Astrocyte of the hippocampus (primary cell): ENCODE data around the gene LINGO4.

Source experiments
- DNase-seq: peaks from one replicate; pipeline ENCODE4 v3.0.0; 2011; ENCODE audit warnings: low read depth, low spot score

Gene LINGO4

DNA sequence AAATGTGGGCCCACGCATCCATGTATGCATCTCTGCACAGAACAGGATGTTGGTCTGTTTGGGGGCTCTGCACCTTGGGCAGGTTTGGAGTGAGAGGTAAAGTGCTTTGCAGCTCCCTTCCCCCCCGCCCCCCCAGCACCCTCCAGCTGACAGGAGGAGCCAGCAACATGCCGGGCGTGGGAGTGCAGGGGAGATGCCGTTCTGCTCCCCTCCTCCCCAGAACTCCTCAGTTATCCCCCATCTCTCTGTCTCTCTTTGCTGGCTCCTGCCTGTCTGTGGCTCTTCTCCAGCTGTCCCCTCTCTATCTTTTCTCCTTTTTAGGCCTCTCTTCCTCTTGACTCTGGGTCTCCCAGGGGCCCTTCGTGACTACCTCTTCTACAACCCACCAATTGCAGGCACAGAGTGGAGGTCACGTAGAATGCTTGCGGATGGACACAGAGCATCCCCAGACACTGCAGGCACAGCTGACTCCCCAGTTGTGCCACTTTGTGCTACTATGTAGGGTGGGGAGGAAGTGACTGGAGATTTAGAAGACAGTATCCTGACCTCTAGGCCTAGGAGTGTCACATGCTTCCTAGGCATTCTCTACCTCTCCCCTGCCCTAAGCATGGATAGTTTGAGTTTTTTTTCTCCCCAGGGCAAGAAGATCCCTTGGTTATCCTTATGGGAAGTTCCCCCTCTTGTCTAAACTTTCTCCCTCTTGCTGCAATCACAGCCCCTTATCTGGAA lies 28.1 kb upstream of the LINGO4 start:
- no peak for DNase-seq

- DNase-seq: peak; percentile 64
Measured at GRCh38 chr1:151832318-151832980, 27.2 kb upstream of the LINGO4 start.

- DNase-seq: no peak
Measured at GRCh38 chr1:151831605-151832004, 26.4 kb upstream of the LINGO4 start, which contains the start of gene RORC. Gene RORC (minus strand): TSS chr1:151831802. CDS start chr1:151831764, 38 bp downstream.

- no peak for DNase-seq
Measured at GRCh38 chr1:151831256-151831591, 26.0 kb upstream of the LINGO4 start.

DNA sequence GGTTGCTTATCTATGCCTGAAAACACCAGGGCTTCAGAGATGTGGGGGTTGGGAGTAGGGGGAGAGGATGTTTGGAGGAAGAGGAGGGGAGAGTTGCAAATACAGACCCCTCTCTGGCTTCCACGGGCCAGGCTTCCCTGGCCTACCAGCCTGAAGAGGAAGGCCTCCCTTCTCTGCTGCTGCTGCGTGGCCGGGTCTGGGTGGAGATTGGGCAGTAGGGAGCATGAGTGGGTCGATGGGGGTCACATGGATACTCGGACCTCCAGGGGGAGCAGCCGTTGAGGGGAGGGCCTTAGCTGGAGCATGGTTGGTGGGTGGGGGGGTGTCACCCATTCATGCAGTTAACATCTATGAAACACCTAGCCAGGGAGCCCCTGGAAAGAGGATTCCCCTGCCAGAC lies 24.8 kb upstream of the LINGO4 start:
- DNase-seq: no peak

DNA sequence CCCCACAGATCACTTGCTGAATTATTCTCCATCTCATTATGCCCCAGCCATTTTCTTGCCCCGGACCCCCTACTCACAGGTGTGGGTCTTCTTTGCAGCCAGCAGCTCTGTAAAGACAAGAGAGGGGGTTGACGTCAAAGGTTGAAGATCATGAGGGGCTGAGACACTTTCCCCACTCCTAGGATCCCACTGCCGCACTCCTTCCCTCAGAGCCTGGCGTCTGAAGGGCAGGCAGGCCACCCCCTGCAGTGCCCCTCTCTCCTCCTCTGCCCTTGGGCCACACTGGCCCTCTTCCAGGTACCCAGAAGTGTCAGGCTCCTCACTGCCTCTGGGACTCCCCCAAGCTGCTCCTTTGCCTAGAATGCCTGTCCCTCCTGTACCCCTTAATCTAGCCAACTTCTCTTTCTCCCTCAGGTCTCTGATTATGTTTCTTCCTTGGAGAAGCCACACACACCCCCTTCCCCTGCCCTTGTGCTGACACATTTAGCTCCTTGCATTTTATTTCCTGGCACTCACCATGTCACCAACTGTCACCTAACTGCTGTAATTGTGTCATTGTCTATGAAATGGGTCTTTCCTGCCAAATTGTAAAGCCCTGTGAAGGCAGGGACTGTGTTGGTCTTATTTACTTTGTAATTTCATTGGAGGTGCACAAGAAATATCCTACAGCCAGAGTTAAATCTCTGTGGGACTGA lies 24.3 kb upstream of the LINGO4 start:
- no peak for DNase-seq

DNA sequence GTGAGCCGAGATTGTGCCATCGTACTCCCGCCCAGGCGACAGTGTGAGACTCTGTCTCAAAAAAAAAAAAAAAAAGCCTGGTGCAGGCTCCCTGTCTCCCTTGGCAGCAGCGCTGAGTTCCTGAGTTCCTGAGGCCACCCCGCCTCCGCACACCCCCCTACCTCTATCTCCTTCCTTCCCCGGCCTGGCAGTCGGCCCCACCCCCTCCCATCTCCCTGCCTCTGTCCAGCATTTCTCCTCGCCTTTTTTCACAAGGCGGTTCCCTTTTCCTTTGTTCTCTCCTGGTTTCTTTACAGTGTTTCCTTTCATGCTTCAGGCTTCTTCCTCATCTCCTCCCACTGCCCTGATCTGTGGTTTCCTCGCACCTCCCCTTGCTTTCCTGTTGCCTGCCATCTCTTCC lies 23.7 kb upstream of the LINGO4 start:
- peak; percentile 75 for DNase-seq

DNA sequence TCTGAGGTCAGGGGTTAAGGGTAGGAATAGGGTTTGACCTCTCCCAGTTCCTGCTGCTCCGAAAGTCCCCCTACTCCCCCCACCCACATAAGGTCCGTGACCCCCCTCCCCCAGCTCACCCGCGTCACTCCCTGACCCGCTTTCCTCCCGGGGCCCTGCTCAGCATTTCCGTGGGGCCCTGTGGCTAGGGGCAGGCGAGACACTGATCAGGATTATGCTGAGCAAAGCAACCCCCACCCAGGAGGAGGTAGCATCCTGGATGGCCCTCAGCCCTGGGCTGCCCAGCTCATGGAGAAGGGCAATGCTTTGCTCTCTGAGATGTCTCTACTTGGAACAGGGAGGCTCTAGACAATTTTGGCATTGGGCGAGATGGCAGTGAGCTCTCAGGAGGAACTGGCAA lies 22.6 kb upstream of the LINGO4 start:
- no peak for DNase-seq

GRCh38 chr1:151825751-151826660 lies 20.8 kb upstream of the LINGO4 start:
- DNase-seq: no peak

DNA sequence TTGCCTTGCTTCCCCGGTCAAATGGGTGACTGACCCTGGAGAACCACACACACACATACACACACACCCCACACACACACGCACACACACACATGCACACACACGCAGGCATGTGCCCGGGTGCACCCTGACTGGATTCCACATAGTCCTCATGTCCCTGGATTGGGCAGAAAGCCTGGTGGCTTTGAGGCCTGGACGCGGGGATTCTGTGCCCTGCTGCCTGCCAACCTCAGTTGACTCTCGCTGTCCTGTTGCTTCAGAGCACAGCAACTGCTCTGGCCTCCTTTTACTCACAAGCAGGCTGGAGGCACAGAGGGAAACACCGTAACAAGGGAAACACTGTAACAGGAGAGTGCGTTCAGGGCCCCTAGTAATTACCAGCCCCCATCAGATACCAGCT lies 20.0 kb upstream of the LINGO4 start:
- DNase-seq: no peak

GRCh38 chr1:151823175-151823574 lies 18.0 kb upstream of the LINGO4 start:
- DNase-seq: no peak

GRCh38 chr1:151822404-151822803 lies 17.2 kb upstream of the LINGO4 start:
- no peak for DNase-seq

DNA sequence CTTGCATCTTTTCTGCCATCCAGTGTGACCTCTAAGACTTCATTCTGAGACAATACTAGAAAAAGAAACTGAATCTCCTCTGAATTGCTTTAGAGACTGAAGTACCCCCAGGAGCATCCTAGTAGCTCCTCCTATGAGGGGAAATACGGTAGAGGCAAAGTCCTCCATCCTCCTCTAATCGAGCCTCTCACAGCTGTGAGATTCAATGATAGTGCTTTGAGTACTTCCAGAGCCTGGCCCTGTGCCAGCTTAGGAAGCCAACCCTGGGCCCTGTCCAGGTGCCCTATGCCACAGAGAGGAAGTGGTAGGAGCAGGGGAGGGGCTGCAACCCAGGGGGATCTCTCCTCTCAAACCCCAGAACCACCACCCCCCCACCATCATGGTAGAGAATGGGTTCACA lies 15.7 kb upstream of the LINGO4 start:
- DNase-seq: no peak

DNA sequence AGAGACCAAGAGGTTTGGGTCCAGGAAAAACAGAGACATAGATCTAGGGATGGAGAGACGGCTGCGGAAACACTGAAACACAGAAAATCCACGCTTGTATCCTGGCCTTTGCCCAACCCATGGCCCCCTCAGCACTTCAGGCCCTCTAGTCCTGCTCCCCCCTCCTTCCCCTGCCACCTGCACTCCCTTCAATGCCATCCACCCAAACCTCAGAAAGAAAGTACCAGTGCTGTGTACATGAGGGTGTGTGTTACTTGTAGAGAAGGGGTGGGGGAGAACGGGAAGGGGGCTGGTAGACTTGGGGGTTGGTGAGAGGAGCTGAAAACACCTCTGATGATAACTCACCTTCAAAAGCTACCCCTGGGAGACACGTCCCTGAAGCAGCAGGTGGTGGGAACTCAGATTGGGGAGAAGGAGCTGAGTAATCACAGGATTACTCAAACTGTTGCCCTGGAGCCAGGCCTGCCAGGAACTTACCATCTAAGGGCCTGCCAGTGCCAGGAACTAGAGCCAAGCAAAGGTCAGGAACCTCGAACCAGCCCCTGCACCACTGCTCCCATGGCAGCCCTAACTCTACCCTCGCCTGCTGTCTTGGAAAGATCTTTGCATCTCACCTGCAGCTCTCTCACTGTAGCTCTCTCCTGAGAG lies 14.9 kb upstream of the LINGO4 start:
- no peak for DNase-seq

DNA sequence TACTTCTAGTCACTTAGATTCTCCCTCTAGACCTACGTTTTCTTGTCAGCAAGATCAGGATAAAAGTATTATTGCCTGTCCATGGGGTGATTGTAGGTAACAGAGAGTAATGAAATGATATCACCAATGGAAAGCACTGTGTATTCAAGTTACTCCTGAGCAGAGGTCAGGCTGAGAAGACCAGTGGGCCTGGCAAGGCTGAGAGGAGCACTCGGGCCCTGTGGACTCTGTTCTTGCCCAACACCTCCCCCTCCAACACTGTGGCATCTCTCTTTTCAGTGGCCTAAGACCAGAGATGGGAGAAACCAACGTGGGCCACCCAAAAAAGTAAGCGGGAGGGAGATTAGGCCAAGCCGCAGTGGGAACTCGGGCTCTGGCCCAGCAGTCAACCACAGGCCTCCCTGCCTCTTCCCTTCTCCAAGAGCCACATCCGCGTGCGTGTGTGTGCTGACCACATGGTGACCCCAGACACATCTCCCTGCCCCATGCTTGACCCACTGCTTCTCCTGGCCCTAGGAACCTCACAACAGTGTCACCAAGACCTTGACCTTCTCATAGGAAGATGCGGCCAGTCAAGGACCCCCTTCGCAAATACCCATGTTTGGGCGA lies 14.1 kb upstream of the LINGO4 start:
- DNase-seq: no peak

GRCh38 chr1:151817353-151817730 lies 12.1 kb upstream of the LINGO4 start:
- DNase-seq: no peak

DNA sequence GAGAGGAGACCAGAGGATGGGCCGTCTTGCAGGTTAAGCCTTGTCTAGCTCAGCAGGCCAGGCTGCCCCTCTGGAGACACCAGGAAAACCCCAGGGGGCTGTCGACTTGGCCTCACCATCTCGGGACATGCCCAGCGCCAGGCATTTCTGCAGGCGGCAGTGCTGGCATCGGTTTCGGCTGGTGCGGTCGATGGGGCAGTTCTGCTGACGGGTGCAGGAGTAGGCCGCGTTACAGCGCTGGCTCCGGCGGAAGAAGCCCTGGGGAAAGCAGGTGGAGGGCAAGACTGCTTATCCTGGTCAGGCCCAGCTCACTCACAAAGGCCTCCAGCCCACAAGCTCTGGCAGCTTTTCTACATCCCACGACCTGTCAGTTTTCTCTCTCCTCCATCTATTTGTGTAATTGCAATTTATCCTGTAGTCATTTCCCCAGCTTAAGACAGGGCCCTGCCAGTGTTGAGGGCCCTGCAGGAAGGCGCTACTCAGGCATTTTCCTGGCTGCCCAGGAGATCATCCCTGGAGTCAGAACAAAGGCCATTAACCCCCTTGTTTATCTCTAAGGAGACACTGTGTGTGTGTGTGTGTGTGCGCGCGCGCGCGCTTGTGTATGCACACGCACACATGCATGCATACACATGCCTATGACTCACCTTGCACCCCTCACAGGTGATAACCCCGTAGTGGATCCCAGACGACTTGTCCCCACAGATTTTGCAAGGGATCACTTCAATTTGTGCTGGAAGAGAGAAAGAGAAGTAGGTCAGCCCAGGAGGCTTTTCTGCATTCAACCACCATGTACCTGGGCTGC lies 11.5 kb upstream of the LINGO4 start:
- no peak for DNase-seq

GRCh38 chr1:151815716-151816327 lies 10.6 kb upstream of the LINGO4 start:
- no peak for DNase-seq

DNA sequence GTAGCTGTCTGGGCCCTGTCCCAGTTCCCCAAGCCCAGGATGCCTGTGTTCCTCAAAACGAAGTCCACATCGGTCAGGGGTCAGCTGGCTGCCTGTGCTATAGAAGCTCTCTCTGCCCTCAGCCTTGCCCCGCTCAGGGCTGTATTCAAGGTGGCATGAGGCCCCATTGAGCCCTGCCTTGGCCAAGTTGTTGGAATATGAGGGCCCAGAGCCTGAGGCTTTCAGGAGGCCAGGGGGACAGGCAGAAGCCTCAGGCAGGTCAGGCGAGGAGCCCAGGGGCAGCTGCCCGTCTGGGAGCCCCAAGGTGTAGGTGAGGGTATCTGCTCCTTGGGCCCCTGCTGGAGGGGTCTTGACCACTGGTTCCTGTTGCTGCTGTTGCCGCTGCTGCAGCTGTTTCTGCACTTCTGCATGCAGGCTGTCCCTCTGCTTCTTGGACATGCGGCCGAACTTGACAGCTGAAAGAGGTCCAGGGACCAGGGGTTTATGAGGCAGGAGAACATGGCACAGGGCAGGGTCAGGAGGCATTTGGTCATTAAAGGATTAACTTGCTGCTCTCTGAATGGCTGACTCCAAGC lies 9.8 kb upstream of the LINGO4 start:
- DNase-seq: no peak
